ENCODE data around the gene BMI1.
"Not testable (repeated sequence)": the region's sequence is repeated elsewhere in the genome, so short reads cannot be mapped to it uniquely, and the experiment has no call there.

Gene BMI1

DNA sequence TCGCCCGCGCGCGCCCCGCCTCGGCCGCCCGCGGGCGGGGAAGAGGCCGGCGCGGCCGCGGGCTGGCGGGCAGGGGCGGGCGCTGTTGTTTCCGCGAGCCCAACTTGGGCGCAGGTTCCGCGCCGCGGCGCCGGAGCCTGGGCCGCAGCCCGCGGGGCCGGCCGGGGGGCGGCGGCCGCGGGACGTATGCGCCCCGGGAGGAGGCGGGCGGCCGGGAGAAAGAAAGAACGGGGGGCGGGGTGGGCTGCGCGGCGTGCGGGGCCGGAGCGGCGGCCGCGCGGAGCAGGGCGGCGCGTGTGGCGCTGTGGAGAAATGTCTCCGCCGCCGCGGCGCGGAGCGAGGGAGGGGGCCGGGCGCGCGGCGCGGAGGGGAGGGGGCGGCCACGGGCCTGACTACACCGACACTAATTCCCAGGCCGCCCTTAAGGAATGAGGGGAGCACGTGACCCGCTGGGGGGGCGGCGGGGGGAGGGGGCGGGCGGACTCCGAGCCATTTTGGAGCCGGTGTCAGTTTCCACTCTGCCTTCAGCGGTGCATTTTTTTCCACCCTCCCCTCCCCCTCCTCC lies at the start of gene BMI1:
TSS of gene BMI1 (plus strand) at position 509 of the 565 bp plus-strand sequence. CDS start 5,351 bp downstream, outside the sequence.
- H3K4me3 ChIP-seq (ENCODE audit: low read depth, low read length) = peak within 1 kb of the TSS; percentile 77
- no peak for DNase-seq (ENCODE audit: low read depth)

DNA sequence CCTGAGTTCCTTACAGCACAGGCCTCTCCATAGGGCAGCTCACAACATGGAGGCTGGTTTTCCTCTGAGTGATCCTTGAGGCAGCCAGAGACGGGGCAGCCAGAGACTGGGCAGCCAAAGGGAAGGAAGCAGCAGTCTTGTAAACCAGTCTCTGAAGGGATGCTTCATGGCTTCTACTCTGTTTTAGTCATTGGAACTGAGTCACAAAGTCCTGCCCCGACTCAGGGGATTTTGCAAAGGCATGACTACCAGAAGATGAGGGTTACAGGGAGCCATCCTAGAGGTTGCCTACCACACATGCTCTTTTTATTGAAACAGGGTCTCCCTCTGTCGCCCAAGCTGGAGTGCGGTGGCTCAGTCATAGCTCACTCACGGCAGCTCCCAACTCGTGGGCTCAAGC lies 49.1 kb upstream of the BMI1 start:
- no peak overlapping the region for H3K4me3 ChIP-seq (ENCODE audit: low read depth, low read length)
- no peak for DNase-seq (ENCODE audit: low read depth)

DNA sequence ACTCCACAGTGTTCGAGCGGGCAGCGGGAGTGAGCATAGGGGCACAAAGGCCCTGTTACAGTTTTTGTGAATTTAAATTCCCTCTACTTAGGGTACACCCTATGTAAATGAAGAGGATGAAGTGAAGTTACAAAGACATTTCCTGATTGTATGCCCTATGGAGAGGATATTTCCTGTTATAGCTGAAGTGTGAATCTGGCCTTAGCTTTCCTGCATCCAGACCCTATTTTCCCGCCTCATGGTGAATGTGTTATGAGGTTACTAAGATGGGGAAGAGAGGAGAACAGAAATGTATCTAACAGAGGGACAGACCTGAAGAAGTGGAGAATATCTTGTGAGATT lies 42.5 kb upstream of the BMI1 start:
- DNase-seq (ENCODE audit: low read depth) = no peak
- no peak overlapping the region for H3K4me3 ChIP-seq (ENCODE audit: low read depth, low read length)

DNA sequence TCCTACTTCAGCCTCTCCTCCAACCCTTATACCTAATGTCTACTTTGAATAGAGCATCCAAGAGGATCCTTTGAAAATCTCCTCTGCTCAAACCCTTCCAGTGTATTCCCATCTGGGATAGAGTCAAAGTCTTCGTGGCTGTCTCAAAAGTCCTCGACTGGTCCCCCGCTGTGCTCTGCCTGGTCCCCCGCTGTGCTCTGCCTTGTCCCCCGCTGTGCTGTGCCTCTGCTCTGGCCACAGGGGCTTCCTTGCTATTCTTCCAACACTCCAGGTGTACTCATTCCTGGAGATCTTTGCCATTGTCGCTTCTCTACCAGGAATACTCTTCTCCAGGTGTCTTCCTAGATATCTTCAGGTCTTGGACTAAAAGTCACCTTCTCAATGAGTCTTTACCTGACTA lies 40.8 kb upstream of the BMI1 start:
- no peak for DNase-seq (ENCODE audit: low read depth)
- no peak overlapping the region for H3K4me3 ChIP-seq (ENCODE audit: low read depth, low read length)

DNA sequence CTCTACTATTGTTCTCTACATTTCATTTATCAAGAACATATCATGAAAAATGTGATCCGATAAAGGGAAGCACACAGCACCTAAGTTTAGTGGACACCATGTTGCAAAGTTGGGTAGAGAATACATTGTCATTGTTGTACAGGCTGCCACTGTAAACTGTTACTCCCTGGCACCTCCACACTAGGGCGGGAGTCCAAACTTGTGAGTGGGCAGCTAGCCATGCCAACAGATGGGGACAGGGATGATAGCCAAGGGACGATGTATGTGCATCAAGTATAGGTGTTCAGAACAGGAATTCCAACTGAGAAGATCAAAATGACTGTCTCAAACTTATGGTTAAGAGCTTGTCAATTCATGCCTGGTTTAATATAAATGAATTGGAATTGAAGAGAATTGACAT lies 35.8 kb upstream of the BMI1 start:
- no peak for DNase-seq (ENCODE audit: low read depth)
- H3K4me3 ChIP-seq (ENCODE audit: low read depth, low read length) = no peak overlapping the region

DNA sequence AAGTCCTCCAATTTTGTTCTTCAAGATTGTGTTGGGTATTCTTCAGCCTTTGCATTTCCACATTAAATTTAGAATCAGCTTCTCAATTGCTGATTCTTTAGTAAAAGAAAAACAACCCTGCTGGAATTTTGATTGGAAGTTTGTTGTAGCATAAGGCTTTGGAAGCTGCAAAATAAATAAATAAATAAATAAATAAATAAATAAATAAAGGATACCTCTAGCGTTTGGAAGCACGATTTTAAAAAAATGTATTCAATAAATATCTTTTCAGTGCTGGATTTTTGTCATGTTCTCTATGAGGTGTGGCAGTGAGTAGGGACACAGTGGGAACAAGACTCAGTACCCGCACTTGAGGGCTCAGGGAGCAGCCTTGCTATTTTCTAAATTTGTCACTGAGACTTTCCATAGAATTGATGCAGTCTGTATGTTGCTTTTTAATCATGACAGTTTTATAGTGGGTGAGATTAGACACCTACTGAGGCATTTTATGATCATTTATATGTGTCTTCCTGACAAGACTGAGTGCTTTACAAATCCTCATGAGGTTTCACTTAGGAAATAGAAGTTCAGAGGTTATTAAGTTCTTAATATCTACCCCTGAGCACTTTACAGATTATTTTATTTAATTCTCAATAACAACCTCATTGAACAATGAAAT lies 27.0 kb upstream of the BMI1 start:
- H3K4me3 ChIP-seq (ENCODE audit: low read depth, low read length) = no peak overlapping the region
- no peak for DNase-seq (ENCODE audit: low read depth)

DNA sequence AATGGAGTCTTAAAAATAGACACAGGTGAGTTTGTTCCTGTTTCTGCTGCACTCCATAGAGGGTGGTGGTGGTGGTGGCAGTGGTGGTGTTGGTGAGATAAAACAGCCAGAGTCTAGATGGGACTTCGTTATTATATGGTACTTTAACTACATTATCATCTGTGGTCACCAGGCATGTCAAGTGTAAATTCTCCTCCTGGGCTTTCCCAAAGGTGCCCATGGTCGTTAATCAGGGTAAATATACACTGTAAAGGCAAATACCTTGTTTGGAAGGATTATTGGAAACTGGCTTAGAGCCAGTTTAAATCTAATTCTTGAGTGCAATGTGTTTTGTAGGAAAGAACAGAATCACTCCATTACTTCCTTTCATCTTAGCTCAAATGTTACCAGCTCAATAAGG lies 26.2 kb upstream of the BMI1 start:
- DNase-seq (ENCODE audit: low read depth) = no peak

DNA sequence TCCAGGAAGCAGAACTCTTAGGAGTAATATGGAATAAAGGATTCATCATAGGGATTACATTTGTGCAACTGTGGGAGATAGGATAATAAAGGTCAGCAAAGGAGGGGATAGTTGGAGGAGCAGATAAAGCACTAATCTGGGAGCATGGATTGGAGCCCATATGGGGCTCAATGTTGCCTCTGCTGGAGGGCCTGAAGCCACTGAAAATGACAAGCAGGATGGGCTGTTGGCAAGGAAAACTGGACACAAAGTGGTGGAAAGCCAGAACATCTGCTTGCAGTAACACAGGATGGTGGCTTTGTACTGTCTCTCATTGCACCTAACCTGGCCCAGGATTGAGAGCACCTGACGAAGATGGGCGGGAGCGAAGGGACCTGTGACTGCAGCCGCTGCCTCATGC lies 19.7 kb upstream of the BMI1 start:
- DNase-seq (ENCODE audit: low read depth) = no peak

More for the DNA sequence above, 26.2 kb upstream of the BMI1 start:
- no peak overlapping the region for H3K4me3 ChIP-seq (ENCODE audit: low read depth, low read length)

DNA sequence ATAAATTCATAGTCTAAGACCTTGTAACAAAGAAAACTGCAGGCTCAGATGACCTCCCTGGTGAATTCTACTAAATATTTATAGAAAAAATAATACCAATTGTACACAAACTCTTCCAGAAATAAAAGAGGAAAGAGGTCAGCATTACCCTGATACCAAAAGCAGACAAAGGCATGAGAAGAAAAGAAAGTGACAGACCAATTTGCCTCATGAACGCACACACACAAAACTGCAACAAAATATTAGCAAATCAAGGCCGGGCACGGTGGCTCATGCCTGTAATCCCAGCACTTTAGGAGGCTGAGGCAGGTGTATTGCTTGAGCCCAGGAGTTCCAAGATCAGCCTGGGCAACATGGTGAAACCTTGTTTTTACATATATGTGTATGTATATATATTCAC lies 17.4 kb upstream of the BMI1 start:
- no peak for DNase-seq (ENCODE audit: low read depth)
- H3K4me3 ChIP-seq (ENCODE audit: low read depth, low read length) = no peak overlapping the region

More for the DNA sequence above, 19.7 kb upstream of the BMI1 start:
- H3K4me3 ChIP-seq (ENCODE audit: low read depth, low read length) = no peak overlapping the region

DNA sequence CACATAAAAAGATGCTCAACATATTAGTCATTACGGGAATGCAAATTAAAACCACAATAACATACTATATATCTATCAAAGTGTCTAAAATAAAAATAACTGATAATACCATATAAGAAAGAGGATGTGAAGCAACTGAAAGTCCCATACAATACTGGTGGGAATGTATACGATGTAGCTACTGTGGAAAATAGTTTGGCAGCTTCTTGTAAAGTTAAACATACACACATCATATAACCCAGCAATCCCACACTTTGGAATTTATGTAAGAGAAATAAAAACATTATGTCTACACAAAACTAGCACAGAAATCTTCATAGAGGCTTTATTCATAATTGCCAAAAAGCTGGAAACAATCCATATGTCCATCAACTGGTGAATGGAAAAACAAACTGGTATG lies 15.2 kb upstream of the BMI1 start:
- H3K4me3 ChIP-seq (ENCODE audit: low read depth, low read length) = no peak overlapping the region
- DNase-seq (ENCODE audit: low read depth) = no peak

DNA sequence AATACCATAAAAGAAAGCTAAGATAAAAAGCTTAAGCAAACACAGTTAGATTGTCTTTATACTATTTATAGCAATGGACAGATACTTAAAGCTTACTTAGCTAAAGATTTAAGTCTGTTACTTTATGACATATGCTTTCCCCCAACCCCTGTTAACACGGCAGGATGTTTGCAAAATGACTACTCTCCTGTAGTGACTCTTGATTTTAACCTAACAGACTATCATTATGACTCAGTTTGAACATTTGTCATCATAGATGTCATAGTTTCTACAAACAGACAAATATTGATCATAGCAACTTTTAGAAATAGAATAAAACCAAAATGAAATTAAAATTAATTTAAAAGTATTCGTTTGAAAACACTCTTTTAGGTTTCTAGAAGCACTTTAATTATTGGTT lies 12.5 kb upstream of the BMI1 start:
- H3K4me3 ChIP-seq (ENCODE audit: low read depth, low read length) = no peak overlapping the region
- DNase-seq (ENCODE audit: low read depth) = no peak

DNA sequence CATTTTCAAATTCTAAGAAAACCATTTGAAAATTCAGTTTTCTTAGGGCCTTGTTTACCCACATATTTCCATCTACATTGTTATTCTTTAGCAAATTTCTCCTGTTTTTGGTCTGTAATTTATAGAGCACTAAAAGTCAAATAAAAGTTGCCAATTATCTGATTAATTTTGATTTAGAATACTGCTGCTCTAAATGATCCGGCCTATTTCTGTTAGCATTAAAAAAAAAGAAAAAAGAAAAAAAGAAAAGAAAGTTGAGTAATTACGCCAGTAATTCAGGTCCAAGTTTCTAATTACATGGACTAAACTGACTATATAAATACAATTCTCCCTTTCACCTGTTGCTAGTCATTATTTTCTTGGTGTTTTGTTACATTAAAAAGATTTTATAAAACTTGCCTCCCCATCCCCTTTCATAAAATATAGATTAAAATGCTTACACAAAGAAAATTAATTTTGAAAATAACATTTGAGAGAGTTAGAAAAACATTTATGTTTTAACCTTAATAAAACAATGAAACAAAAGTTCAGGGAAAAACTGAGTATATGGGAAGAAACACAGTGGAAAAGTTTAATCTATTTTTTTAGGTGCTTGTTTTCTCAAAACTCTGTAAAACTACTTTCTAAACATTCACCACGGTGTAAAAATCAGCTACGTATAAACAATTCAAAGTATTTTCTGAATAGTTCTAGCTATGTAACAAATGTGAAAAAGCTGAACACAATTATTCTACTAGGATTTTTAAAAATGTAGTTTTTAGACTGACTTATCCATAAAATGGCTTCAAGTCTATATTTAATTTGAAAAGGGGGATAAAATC lies 11.5 kb upstream of the BMI1 start:
- no peak for DNase-seq (ENCODE audit: low read depth)
- no peak overlapping the region for H3K4me3 ChIP-seq (ENCODE audit: low read depth, low read length)

DNA sequence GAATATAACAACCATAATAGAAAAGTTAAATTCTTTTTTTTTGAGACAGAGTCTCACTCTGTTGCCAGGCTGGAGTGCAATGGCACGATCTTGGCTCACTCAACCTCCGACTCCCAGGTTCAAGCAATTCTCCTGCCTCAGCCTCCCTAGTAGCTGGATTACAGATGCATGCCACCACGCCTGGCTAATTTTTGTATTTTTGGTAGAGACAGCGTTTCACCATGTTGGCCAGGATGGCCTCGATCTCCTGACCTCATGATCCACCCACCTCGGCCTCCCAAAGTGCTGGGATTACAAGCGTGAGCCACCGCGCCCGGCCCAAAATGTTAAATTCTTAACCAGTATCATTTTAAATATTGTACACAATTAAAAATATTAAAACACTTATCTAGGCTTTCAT lies 10.9 kb upstream of the BMI1 start:
- DNase-seq (ENCODE audit: low read depth); H3K4me3 ChIP-seq (ENCODE audit: low read depth, low read length): not testable (repeated sequence)

DNA sequence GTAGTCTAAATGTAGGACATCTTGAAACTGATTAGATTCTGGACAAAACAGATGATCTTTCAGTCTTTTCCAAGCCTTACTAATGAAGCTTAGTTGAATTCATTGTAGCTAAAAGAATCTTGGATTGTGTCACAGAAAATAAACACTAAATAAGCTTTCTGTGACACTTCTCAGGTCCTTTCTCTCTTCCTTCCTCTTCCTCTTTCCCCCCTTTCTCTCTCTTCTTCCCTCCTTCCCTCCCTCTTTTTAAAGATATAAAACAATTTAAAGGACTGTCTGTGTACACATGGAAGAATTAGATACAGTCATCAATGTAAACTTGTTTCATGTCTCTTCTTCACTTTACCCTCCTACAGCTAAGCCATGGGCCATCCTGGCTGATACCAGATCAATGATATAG lies 10.0 kb upstream of the BMI1 start:
- no peak overlapping the region for H3K4me3 ChIP-seq (ENCODE audit: low read depth, low read length)

DNA sequence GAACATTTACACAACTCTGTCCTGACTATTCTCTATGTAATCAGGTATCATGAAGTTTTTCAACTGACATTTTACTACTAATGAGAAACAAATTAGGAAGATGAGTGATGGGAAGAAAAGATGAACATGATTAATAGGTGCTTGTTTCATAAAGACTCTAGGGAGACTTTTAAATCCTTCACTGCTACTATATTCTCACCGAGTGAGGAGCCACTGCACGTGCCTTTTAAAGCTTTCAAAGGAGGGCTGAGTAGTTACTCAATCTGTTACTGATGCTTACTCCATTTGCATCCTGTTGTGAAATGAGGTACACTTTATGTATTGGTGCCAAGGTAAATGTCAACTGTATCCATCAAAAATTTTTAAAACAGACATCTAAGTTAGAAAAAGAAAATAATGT lies 6.0 kb upstream of the BMI1 start:
- no peak for DNase-seq (ENCODE audit: low read depth)
- H3K4me3 ChIP-seq (ENCODE audit: low read depth, low read length) = no peak overlapping the region

More for the DNA sequence above, 10.0 kb upstream of the BMI1 start:
- DNase-seq (ENCODE audit: low read depth) = no peak

DNA sequence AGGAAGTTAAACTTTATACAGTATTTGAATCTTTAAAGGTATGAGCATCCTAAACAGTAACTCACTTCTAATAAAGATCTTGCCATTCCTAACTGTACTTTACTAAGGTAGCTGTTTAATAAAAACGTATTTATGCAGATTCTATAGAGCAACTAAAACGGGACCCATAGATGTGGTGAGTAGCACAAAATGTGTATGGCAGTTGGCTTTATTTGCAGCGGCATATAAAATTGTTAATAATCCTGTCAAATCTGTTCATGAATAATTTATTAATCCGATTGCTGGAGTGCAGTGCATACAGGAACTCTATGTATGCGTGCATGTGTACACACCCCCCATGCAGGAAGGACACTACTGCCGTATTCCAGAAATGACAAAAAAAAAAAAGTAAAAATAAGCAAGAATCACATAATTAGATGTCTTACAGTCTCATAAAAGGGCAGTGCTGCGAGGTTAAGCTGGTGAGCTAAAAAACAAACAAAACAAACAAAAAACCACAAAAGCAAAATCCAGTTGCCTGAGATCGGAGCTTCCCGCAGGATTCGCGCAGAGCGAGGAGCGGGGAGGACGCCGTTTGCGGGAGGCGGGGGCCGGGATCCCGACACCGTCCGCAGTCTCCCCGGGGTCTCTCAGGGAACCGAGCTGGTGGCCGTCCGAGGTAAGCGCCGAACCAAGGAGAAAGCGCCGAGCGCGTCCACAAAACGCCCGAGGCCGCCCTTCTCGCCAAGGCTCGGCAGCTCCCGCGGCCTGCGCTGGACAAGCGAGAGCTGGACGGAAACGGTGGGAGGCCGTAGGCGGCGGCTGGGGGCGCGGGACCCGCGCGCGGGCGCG lies 5.2 kb upstream of the BMI1 start:
- no peak for DNase-seq (ENCODE audit: low read depth)
- peak overlapping the region; percentile 65 for H3K4me3 ChIP-seq (ENCODE audit: low read depth, low read length)

DNA sequence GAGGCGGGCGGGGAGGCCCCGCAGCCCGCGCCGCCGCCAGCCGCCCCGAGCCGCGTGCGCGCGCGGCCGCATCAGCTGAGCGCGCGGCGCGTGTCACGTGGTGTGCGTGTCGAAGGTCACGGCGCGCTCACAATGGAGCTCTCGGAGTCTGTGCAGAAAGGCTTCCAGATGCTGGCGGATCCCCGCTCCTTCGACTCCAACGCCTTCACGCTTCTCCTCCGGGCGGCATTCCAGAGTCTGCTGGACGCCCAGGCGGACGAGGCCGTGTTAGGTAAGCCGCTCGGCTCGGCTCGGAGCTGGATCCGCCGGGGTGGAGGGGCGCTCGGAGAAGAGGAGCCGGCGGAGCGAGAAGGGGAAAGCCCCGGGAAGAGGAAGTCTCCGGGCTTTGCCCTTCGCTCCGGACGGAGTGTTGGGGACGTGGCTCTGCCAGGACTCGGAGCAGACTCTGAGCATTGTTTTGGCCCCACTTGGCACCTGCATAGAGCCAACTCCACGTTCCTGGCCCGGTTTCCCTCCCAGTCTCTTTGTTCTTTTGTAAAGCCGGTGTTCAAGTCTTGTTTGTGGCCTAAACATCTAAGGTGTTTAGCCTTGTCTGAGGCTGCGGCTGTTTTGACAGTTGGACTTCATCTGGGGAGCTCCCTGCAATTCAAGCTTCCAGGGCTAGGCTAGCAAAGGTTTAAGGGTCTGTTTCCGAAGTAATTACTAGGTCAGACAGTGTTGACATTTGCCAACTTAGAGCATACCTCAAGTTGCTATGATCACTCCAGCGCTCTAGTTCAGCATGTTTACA lies 4.4 kb upstream of the BMI1 start, which contains the start of gene COMMD3:
TSS of gene COMMD3 (plus strand) at position 103 of the 790 bp plus-strand sequence. CDS start at position 133, 30 bp downstream.
- H3K4me3 ChIP-seq (ENCODE audit: low read depth, low read length) = peak within 1 kb of the TSS; percentile 65
- peak; percentile 66 for DNase-seq (ENCODE audit: low read depth)

DNA sequence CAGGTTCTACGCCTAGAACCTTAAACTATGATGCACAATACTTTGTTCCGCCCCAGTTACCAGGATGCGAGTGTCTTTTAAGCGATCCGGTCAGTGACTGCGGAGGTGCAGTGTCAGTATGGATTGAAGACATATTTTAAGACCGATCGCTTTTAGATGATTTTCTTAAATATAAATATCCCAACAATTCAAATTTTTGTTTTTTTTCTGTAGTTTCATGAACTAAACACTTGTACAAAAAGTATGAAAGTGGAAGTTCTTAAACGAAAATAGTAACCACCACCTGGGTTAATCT lies 3.9 kb upstream of the BMI1 start:
- peak overlapping the region; percentile 65 for H3K4me3 ChIP-seq (ENCODE audit: low read depth, low read length)
- no peak for DNase-seq (ENCODE audit: low read depth)

All from skeletal muscle cell (primary cell).